CD4-positive, alpha-beta T cell treated with Interferon alpha-2 for 1 hour (primary cell): ENCODE data around the gene TAF13.

Source experiments
- DNase-seq, 2 donors: peaks; one replicate each; pipeline ENCODE4 v3.0.0-alpha.2; 2020 to 2022

The TAF13 gene

DNA sequence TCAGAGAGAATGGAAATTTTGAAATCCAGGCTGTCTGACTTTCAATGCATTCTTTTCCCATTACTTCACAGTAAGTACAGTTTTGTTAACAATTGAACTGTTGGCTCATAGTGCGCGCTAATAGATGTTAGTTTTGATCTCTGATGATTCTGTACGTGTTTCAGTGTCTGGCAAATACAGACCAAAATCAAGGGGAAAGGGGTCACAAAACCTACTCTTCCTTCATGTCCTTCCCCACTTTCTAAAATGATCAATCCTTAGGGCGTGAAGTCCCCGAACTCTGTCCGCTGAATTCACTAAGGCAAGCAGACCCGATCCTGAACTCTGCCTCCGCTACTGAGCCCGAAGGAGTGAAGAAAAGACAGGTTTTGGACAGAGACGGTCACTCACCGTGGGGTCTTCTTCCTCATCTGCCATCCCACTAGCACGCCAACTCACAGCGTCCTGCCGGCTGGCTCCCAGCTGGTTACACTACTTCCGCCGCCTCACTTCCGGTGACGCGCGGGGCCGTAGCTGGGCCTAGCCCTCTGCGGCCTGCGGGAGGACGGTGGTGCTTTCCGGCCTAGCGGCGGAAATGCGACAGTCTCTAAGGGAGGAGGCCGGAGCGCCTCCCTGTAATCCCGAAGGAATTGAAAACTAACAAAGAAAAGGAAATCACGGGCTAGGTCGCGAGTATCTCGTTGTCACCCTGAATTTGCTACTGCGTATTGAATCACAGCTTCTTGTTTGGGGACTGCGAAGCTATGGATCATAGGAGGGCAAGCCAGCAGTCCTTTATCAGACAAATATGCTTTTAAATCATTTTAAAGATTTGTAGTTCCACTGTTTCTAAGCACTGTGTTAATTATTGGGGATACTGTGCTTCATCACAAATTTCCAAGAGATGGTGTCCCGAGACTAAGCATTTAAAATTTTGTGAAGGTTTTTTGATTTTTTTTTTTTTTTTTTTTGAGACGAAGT lies at the start of gene TAF13:
Gene TAF13, minus strand, starts transcription at position 473 of the 960 bp plus-strand sequence. Its CDS starts 56 bp downstream, at position 417.
- peak; percentile 88 to 89 for DNase-seq

- DNase-seq: no peak
Measured at GRCh38 chr1:109120356-109120755, 44.6 kb upstream of the TAF13 start.

DNA sequence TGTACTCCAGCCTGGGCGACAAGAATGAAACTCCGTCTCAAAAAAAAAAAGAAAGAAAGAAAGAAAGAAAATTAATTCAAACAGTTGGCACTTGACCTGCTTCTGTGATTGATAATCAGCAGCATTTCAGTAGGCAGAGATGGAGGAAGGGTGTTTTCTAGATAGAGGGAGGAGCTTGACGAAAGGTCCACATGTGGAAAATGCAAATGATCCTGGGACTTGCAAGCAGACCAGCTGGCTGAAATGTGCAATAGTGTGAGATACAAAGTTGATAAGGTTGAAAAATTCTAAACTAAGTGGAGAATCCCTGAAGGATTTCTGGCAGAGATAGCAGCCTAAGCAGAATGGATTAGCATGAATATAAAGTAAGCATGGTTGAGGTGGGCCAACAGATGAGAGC lies 42.3 kb upstream of the TAF13 start:
- DNase-seq: no peak

GRCh38 chr1:109116286-109116685 lies 40.5 kb upstream of the TAF13 start:
- no peak for DNase-seq

DNA sequence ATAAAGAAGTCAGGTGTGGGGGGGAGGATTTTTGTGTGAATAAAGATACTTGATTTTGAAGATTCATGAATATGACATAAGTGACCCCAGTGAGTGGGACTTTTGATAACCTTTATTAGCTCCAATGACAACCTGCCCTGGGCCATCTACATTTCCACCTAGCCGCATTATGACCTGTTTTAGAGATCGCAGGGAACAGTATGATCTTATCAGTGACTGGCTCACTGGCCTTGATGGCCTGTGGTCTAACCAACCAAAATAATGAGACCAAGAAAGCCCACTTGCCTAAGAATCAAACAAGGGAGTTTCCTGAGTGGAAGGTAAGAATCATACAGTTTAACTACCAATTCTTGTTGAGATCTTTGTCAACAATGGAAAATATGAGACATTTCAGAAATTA lies 39.9 kb upstream of the TAF13 start:
- no peak for DNase-seq

- no peak for DNase-seq
Measured at GRCh38 chr1:109114342-109114674, 38.5 kb upstream of the TAF13 start.

GRCh38 chr1:109113590-109114341 lies 38.0 kb upstream of the TAF13 start, which contains the start of gene ELAPOR1:
Gene ELAPOR1 (plus strand): TSS chr1:109114115. CDS start chr1:109114184, 69 bp downstream.
- peak; percentile 90 to 94 for DNase-seq

GRCh38 chr1:109112652-109113285 lies 37.0 kb upstream of the TAF13 start:
- peak; percentile 89 to 92 for DNase-seq

DNA sequence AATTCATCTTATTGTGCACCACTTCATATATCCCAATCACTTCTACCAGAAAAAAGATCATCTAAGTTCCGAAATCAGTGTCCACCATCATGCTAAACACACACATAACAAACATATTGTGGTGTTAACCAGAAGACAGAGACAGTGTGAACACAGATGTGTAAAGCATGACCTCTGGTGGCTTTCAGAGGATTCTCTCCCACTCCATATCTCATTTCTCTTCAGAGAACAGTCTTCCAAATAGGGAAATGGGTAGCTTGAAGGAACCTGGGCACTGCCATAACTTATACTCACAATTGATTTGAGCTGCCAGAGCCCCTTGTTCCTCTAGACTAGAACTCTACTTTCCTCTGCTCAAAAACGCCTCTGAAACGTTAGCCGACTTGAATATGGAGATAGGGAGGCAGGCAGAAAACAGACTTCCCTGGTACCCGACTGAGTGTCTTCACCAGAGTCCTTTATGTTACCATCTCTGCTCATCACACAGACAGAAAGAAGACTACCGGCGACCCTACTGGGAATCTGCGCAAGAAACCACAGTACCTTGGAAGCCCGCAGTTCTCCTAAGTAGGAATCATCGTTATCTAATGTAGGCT lies 36.4 kb upstream of the TAF13 start:
- DNase-seq: peak in 1 of 2 donors; percentile 44

DNA sequence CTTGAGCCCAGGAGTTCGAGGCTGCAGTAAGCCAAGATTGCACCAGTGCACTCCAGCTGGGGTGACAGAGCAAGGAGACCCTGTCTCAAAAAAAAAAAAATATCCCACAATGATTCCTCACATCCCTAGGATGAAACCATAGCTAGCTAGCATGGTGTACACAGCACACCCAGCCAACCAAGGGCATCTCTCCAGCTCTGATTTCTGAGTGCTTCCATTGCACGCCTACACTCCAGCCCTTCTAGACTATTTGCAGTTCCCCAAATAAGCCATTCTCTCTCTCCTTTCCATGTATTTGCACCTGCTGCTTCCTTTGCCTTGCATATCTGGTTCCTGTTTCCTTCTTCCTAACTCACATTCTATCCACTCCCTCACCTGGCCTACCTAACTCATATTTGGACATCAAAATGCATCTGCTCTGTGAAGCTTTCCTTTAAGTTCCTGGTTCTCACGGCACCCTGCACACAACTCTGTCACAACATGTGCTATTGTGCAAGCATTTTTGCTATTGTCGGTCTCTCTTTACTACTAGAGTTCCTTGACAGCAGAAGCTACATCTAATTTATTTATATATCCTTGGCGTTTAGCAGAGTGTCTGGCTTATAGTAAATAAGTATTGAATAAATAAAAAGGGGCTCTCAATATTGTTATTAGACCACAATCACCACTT lies 35.7 kb upstream of the TAF13 start:
- peak in 1 of 2 donors; percentile 15 for DNase-seq

DNA sequence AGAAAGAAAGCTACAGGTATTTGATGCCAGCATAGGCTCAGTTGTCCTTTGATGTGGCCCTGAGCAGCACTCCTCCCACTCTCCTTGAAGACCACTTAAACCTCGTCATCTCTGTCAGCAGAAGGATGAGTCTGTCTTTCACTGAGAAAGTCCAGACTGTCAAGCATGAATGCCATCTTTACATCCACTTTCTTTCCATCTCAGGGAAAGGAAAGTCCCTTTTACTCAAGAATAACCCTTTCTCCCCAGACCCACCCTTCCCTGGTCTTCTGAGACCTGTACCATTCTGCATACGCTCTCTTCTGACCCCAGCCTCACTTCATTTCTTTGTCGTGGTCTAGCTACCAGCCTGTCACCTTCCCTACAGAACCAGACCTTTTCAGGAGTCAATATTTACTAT lies 34.1 kb upstream of the TAF13 start:
- DNase-seq: no peak

DNA sequence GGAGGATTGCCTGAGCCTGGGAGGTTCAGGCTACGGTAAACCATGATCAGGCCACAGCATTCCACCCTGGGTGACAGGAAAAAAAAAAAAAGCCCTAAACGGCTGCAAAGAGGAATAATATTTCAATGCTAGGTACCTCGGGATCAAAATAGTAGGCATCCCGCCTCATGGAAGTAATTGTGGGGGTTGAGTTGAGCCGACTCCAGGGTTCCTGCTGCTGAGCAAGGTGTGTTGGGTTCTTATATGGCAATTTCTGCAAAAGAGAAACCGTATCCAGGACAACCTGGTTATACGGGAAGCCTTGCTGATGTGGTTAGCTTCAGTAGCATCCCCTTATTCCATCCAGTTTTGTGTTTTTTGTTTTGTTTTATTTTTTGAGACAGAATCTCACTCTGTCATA lies 32.0 kb upstream of the TAF13 start:
- DNase-seq: no peak

DNA sequence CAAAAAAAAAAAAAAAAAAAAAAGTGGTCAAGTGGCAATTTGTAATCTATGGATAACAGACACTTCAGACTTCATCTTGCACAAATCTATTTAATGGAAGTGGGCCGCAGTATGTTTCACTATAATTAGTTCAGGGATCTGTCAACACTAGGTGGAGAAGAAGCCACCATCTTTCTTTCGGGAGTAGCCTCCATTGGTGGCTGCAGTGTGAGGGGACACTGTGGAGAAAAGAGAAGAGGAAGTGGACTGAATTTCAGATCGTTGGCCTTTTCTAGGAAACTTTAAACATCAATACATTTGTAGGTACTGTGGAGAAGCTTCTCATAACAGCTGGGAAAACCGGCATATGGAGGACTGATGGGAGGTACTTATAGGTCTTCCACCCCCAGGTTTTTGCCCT lies 30.1 kb upstream of the TAF13 start:
- DNase-seq: no peak

DNA sequence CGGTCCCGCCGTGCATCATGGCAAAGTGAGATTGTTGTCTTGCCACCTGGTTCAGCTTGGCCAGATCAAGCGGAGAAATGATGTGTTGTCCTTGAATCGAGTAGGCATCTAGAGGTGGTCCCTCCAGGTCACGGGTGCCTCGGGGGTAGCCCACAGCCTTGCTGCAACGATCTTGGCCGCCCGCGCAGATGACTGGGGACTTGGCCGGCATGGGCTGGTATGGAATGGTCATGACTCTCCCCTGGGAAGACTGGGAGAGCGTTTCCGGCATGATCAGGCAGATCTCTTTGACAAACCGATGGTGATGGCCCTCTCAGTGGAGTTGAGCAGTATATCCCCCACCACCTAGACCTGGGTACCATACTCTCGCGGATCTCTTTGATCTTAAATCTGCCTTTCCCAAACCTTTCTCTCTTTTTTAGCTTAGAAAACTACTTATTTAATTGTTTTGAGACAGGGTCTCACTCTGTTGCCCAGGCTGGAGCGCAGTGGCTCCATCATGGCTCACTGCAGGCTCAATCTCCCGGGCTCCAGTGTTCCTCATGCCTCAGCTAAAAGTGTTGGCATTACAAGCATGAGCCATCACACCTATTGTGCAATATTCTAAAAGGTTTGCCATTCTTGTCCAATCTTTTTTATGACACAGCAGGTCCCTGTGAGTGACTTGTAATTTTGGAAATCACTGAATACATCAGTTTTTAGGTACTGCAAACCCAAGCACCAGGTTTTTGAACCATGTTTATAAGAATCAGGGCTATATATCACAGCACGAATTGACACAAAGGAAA lies 28.8 kb upstream of the TAF13 start:
- DNase-seq: no peak

DNA sequence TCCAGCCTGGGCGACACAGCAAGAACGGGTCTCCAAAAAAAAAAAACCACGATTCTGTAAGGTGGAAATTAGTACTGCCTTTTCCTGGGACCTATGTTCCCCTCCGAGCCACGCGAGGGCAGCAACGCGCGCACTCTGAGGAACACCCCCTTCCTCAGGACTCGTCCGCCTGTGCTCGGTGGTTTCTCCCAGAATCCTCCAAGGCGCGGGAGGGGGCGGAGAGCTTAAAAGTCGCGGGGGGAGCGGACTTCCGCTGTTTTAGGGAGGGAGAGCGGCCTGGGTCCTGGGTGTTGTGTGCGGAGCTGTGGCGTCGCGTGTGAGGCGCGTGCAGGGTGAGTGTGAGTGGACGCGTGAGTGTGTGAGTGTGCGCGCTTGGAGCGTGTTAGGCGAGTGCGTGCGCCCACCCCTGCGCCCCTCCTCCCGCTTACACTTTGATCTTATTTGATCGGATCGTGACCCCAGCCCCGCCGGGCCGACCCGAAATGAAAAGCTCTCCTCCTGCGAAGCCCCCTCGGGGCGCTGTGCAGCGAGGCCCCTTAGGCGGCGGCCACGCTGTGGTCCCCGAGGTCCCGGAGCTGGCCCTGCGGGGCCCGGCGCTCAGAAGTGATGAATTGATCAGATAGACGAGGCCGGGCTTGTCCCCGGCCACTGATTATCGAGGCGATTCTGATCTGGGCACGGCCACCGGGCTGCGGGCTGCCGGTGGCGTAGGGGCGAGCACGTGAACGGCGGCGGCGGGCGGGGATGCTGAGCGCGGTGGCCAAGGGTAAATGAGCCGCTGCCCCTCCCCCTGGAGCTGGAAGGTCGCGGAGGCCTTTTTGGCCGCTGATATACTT lies 24.4 kb upstream of the TAF13 start:
- peak; percentile 97 for DNase-seq

DNA sequence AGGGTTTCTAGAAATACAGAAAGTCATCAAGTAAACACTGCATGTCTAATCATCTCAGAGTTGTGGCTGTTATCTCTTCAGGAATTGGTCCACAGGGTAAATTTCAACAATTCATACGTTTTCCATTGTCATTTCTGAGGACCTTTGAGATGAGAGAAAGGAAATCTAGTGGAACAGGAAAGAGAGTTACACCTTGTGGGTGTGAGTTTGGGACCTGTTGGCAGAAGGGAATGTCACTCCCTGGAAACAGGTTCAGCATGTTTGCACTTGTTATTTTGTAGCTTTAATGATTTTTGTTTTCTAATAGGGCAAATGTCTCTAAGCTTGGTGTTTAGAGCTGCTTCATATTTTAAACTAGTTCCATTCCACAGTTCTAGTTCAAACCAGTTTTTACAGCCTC lies 20.3 kb upstream of the TAF13 start:
- DNase-seq: no peak

GRCh38 chr1:109095631-109096030 lies 19.8 kb upstream of the TAF13 start:
- no peak for DNase-seq

DNA sequence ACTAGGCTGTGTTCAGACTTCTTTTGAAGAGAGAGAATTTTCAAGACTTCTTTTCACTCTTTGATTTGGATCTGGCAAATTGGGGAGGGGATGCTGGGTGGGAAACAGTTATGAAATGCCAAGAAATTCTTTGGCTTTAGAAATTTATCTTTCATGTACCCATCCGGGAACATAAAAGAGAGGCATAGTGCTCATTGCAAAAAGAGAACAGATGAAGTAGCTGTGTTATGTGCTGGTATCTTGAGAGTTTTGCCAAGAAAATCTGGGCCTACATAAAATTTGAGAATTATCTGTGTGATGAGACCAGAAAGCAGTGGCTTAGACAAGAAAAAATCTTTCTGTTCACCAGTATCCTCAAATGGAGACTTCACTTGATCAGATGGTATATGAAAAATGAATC lies 19.1 kb upstream of the TAF13 start:
- no peak for DNase-seq

DNA sequence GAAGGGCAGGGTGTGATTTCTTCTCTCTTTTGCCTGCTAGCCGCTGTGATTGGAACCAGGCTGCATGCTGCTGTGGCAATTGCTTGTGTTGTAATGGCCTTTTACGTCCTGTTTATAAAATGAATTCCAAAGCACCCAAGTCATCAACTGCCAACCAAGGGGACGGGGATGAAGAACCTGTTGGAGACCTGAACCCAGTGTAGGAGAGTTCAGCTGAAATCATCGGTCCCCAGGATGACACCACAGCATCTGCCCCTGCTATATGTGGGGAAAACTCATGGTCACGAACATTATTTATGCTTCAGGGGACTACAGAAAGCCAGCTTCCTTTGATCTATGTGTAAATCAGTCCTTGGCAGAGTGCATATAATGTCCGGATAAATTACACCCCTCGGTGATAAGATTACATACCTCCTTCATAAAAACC lies 18.6 kb upstream of the TAF13 start:
- DNase-seq: no peak

DNA sequence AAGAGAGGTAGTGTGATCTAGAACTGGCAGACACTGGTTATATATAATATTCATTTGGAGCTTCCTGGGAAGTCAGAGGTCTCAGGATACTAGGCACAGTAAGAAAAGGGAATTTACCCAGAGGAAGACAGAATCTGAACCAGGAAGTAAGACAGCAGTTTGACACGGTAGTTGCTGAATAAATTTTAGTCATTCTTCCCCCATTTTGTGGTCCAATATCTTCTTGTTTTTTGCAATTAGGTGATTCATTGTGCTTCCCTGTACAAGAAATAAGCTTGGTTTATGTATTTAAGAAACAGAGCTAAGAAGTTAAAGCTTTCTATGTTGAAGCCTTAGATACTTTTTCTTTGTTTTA lies 16.0 kb upstream of the TAF13 start:
- no peak for DNase-seq
